ENCODE measurements around the gene IFITM2. TPM values are rescaled to one million over a fixed set of nuclear protein-coding genes. Genes with fewer than 3 reads are reported as not detected.

IFITM2 gene
- total RNA-seq (2022; extraction: Qiagen RNA extraction; ENCODE audit: low read depth), result 54.7 to 70.8 TPM (median 61.4 TPM) in 5 replicates

GRCh38 chr11:307766-308708 lies at the start of gene IFITM2:
IFITM2 (plus strand) TSS chr11:307816; CDS start chr11:308193, 377 bp downstream.

DNA sequence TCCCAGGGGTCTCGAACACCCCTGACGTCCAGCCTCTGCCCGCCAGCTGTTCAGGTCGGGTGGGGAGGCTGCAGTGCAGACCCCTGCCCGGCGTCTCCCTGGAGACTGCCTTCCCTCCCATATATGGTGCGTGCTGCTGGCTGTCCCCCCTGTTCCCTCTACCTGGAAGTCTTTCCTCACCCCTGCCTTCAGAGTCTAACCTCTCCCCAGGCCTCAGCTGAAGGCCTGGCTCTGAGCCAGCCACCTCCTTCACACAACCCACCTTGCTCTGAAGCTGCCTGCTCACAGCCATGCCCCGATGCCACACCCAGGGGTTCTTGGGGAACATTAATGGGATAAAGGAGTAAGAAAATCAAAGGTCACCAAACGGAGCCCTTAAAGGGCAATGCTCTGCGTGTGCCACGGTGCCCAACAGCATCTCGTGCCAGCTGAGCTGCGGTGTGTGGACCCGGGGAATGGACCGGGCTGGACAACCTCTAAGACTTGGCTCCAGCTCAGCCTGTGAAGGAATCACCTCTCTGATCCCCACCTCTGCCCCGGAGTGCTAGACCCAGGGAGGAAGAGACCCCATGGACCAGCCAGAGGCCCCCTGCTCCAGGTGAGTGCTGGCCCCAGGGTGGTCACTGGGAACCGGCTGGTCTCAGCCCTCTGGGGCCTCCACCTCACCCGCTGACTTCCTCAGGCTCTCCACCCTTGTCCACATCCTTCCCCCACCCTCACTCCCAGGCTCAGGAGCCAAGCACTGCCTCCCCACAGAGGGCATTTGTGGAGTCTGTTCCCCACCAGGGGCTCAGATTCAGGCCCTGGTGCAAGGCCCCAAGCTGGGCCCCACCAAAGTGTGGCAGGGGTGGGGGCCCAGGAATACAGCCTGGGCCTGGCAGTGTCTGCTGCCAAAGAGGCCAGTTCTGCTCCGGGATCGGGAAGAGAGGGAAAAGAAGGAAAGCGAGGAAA lies 29.3 kb upstream of the IFITM2 start, which contains the start of gene NLRP6:
Gene NLRP6, plus strand, starts transcription at position 407 of the 951 bp plus-strand sequence. Its CDS starts 163 bp downstream, at position 570.

DNA sequence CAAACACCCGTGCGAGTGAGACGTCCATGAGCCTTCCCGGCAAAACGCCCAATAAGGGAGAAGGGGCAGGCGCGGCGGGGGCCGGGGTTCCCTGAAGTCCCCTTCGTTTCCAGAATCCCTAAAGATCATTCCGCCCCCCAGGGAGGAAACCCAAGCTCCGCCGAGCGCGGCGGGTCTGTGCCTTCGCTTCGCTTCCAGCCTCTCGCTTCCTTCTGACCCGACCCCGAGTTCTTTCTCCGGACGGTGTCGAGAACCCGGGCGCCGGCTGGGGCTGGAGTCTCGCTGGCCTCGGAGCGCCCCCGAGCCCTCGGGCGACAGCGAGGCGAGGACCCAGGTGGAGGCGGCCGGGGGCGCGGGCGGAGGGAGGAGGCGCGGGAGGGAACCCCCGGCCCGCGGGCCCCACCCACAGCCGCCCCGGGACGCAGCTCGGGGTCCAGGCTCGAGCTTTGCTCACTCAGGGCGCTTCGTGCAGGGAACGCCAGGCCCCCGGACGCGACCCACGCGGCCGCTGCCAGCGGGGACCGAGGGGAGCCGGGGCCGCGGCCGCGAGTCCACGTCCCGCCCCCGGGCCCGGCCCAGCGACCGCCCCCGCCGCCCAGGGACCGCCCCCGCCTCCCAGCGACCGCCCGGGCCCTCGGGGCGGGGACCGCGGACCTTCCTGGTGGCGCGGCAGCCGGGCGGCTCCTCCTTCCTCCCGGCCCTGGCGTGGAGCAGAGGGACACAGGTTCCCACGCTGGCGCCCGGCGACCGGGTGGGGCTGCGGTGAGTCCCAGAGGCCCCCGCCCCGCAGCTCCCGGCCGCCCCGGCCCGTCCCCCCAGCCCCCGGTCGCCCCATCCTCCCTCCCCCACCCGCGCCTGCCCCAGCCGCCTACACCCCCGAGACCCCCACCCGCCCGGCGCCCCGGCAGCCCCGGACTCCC lies 18.9 kb upstream of the IFITM2 start, which contains the start of gene PGGHG:
Gene PGGHG, plus strand, starts transcription at position 649 of the 920 bp plus-strand sequence. CDS start 691 bp downstream, outside the sequence.

DNA sequence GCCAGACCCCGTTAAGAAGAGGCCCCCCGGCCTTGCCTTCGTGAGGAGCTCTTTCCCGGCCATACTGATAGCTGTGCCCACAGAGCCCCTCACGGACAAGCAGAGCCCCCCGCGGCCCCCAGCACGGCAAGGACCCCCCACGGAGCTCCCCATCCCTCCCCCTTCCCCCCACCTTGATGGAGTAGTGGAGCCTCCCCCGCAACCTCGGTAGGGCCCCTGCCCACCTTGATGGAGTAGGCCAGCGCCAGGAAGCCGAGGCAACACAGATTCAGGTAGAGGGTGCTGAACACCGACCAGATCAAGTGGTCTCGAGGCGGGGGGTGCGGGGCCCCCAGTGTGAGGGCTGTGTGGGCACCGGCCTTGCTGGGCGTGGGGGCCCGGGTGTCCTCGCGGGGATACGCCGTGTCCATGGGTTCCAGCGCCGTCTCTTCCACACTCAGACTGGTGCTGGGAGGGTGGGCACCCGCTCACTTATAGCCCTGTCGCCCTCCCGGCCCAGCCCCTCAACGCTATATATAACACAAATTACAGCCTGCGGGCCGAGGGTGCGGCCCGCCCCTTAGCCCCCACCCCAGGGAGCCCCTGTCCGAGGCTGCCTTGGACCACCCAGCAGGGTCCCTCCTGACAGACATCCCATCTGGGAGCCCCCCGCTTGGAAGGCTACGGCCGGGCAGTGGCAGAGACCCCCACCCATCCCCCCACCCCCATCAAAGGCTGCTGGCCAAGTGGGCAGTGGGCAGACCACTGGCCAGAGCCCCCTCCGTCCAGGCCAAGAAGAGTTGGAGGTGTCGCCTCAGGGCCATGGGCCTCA lies 8.3 kb upstream of the IFITM2 start, which contains the start of gene IFITM5:
Gene IFITM5, minus strand, starts transcription at position 446 of the 811 bp plus-strand sequence. Its CDS starts 36 bp downstream, at position 410.

GRCh38 chr11:313787-314553 lies 6.4 kb downstream of the IFITM2 start, which contains the start of gene IFITM1:
IFITM1 (plus strand) TSS chr11:314040; CDS start chr11:314171, 131 bp downstream.

Other genes starting within 250 kb of the IFITM2 start
- not detected in 5 replicates for gene SCGB1C1, start 114.7 kb upstream of the IFITM2 start, total RNA-seq (2022; extraction: Qiagen RNA extraction; ENCODE audit: low read depth)
- 28.4 to 49.2 TPM (median 46.5 TPM) in 5 replicates for gene BET1L, start 100.4 kb upstream of the IFITM2 start, total RNA-seq (2022; extraction: Qiagen RNA extraction; ENCODE audit: low read depth)
- 101 to 126 TPM (median 120 TPM) in 5 replicates for gene RIC8A, start 100.1 kb upstream of the IFITM2 start, total RNA-seq (2022; extraction: Qiagen RNA extraction; ENCODE audit: low read depth)
- 17.0 to 20.8 TPM (median 20.4 TPM) in 5 replicates for gene SIRT3, start 71.5 kb upstream of the IFITM2 start, total RNA-seq (2022; extraction: Qiagen RNA extraction; ENCODE audit: low read depth)
- gene PSMD13, start 70.8 kb upstream of the IFITM2 start, total RNA-seq (2022; extraction: Qiagen RNA extraction; ENCODE audit: low read depth), result 150 to 190 TPM (median 171 TPM) in 5 replicates
- gene NLRP6, start 29.4 kb upstream of the IFITM2 start, total RNA-seq (2022; extraction: Qiagen RNA extraction; ENCODE audit: low read depth), result not detected in 5 replicates
- gene PGGHG, start 18.7 kb upstream of the IFITM2 start, total RNA-seq (2022; extraction: Qiagen RNA extraction; ENCODE audit: low read depth), result 5.8 to 14.1 TPM (median 10.6 TPM) in 5 replicates
- not detected in 5 replicates for gene IFITM5, start 8.3 kb upstream of the IFITM2 start, total RNA-seq (2022; extraction: Qiagen RNA extraction; ENCODE audit: low read depth)
- gene IFITM1, start 6.2 kb downstream of the IFITM2 start, total RNA-seq (2022; extraction: Qiagen RNA extraction; ENCODE audit: low read depth), result 0.26 to 0.53 TPM (median 0.51 TPM) in 3 of 5 replicates, not detected in the others
- gene IFITM3, start 13.0 kb downstream of the IFITM2 start, total RNA-seq (2022; extraction: Qiagen RNA extraction; ENCODE audit: low read depth), result 20.3 to 33.7 TPM (median 31.1 TPM) in 5 replicates
- 11.3 to 21.7 TPM (median 14.1 TPM) in 5 replicates for gene B4GALNT4, start 61.7 kb downstream of the IFITM2 start, total RNA-seq (2022; extraction: Qiagen RNA extraction; ENCODE audit: low read depth)
- gene PKP3, start 86.4 kb downstream of the IFITM2 start, total RNA-seq (2022; extraction: Qiagen RNA extraction; ENCODE audit: low read depth), result 23.3 to 42.5 TPM (median 38.8 TPM) in 5 replicates
- 57.1 to 99.3 TPM (median 83.7 TPM) in 5 replicates for gene SIGIRR, start 107.2 kb downstream of the IFITM2 start, total RNA-seq (2022; extraction: Qiagen RNA extraction; ENCODE audit: low read depth)
- gene ANO9, start 134.2 kb downstream of the IFITM2 start, total RNA-seq (2022; extraction: Qiagen RNA extraction; ENCODE audit: low read depth), result 0.44 to 1.5 TPM (median 1.1 TPM) in 5 replicates
- 26.9 to 53.0 TPM (median 47.1 TPM) in 5 replicates for gene PTDSS2, start 142.5 kb downstream of the IFITM2 start, total RNA-seq (2022; extraction: Qiagen RNA extraction; ENCODE audit: low read depth)
- gene RNH1, start 199.4 kb downstream of the IFITM2 start, total RNA-seq (2022; extraction: Qiagen RNA extraction; ENCODE audit: low read depth), result 101 to 180 TPM (median 170 TPM) in 5 replicates
- 79.3 to 152 TPM (median 149 TPM) in 5 replicates for gene HRAS, start 227.8 kb downstream of the IFITM2 start, total RNA-seq (2022; extraction: Qiagen RNA extraction; ENCODE audit: low read depth)
- 0.28 to 1.1 TPM (median 0.82 TPM) in 5 replicates for gene LRRC56, start 229.7 kb downstream of the IFITM2 start, total RNA-seq (2022; extraction: Qiagen RNA extraction; ENCODE audit: low read depth)

Measured in A549 treated with ZK216348 at 1 μM for 4 hours (cell line).